Mesenteric fat pad (tissue), 1 donor: ENCODE measurements around the gene DEUP1. TPM values are rescaled to one million over a fixed set of nuclear protein-coding genes. Genes with fewer than 3 reads are reported as not detected.
"Not testable (repeated sequence)": the region's sequence is repeated elsewhere in the genome, so short reads cannot be mapped to it uniquely, and the experiment has no call there.

ENCODE experiments used
- DNase-seq: peaks from one replicate; pipeline ENCODE4 v3.0.0-alpha.2; 2020; ENCODE audit warnings: low spot score
- total RNA-seq: library from RNA; stranded (reverse); fragmentation: NEBNext Ultra II Directional; extraction: Animal tissue kit (Norgen Biotek cat#: 25700); gene quantifications from one replicate; pipeline ENCODE4 v1.2.1, GENCODE V29; 2021
- donor health status: DM: yes; HTN: yes; CAD: no.

DEUP1 gene
- total RNA-seq, 1 donor from 2014 or later: not detected

- no peak for DNase-seq
These were observed 20.3 kb downstream of the DEUP1 start for GRCh38 chr11:93350835-93351234.

- DNase-seq: no peak
These were observed 28.9 kb downstream of the DEUP1 start for GRCh38 chr11:93359396-93359795.

- DNase-seq: no peak
These were observed 30.9 kb downstream of the DEUP1 start for GRCh38 chr11:93361435-93361834.

- DNase-seq: no peak
These were observed 37.5 kb downstream of the DEUP1 start for GRCh38 chr11:93368022-93368421.

GRCh38 chr11:93370260-93370659 lies 39.7 kb downstream of the DEUP1 start:
- no peak for DNase-seq

GRCh38 chr11:93389737-93390136 lies 59.2 kb downstream of the DEUP1 start:
- DNase-seq: no peak

- DNase-seq: no peak
These were observed 62.3 kb downstream of the DEUP1 start for GRCh38 chr11:93392867-93393266.

GRCh38 chr11:93393386-93393785 lies 62.8 kb downstream of the DEUP1 start:
- DNase-seq: no peak

- DNase-seq: no peak
These were observed 63.9 kb downstream of the DEUP1 start for GRCh38 chr11:93394488-93394887.

- no peak for DNase-seq
These were observed 65.8 kb downstream of the DEUP1 start for GRCh38 chr11:93396316-93396715.

GRCh38 chr11:93403930-93404329 lies 73.4 kb downstream of the DEUP1 start:
- no peak for DNase-seq

- DNase-seq: no peak
These were observed 77.3 kb downstream of the DEUP1 start for GRCh38 chr11:93407777-93408401.

- DNase-seq: no peak
These were observed 79.9 kb downstream of the DEUP1 start for GRCh38 chr11:93410441-93410840.

GRCh38 chr11:93411705-93412104 lies 81.2 kb downstream of the DEUP1 start:
- no peak for DNase-seq

- no peak for DNase-seq
These were observed 101.7 kb downstream of the DEUP1 start for GRCh38 chr11:93432247-93432646.

GRCh38 chr11:93443232-93443631 lies 112.7 kb downstream of the DEUP1 start:
- DNase-seq: not testable (repeated sequence)

- DNase-seq: no peak
These were observed 114.1 kb downstream of the DEUP1 start for GRCh38 chr11:93444617-93445073.

- no peak for DNase-seq
These were observed 127.7 kb downstream of the DEUP1 start for GRCh38 chr11:93458286-93458685.

- not testable (repeated sequence) for DNase-seq
These were observed 133.1 kb downstream of the DEUP1 start for GRCh38 chr11:93463666-93464065.

GRCh38 chr11:93464927-93465540 lies 134.5 kb downstream of the DEUP1 start:
- no peak for DNase-seq

GRCh38 chr11:93467054-93467453 lies 136.5 kb downstream of the DEUP1 start:
- no peak for DNase-seq

- DNase-seq: no peak
These were observed 137.7 kb downstream of the DEUP1 start for GRCh38 chr11:93468290-93468689.

- no peak for DNase-seq
These were observed 143.6 kb downstream of the DEUP1 start for GRCh38 chr11:93474123-93474522.
